ENCODE measurements around the gene CLK1. TPM values are rescaled to one million over a fixed set of nuclear protein-coding genes. Genes with fewer than 3 reads are reported as not detected.

CLK1 gene
- total and polyA plus RNA-seq, 2 of the 13 experiments (the other 11 are each of a cell fraction or from before 2014, with no cell fraction given), result 66.6 to 101 TPM

GRCh38 chr2:200811333-200812121 is 52.9 kb downstream of the CLK1 start, which contains the start of gene BZW1 (continued):
- TF ChIP-seq ZHX2 (IDR thresholded peaks at IDR 0.05; ENCODE audit: low read depth) (0 out of 2 replicates have a peak, but pooled peaks have one; percentile 61), ZHX2 (CRISPR knock-in tag; IDR thresholded peaks at IDR 0.05; ENCODE audit: borderline replicate concordance) (no peak), ZNF333 (CRISPR knock-in tag; IDR thresholded peaks at IDR 0.05; ENCODE audit: borderline replicate concordance) (peak; percentile 96), TFE3 (CRISPR knock-in tag; IDR thresholded peaks at IDR 0.05) (peak; percentile 42; the same call in 1 of the 2 replicates), KMT2B (CRISPR knock-in tag; IDR thresholded peaks at IDR 0.05) (peak; percentile 82), ZNF766 (CRISPR knock-in tag; IDR thresholded peaks at IDR 0.05; ENCODE audit: borderline replicate concordance) (peak; percentile 48), DRAP1 (CRISPR knock-in tag; IDR thresholded peaks at IDR 0.05) (peak; percentile 42; the same call in 1 of the 2 replicates), PCBP2 (optimal IDR thresholded peaks at IDR 0.05; ENCODE audit: low read depth, low read length, poor library complexity, severe bottlenecking) (peak; percentile 51), THRA (CRISPR knock-in tag; IDR thresholded peaks at IDR 0.05; ENCODE audit: borderline replicate concordance) (no peak; the same call in 1 of the 2 replicates), ZNF775 (CRISPR knock-in tag; IDR thresholded peaks at IDR 0.05; ENCODE audit: borderline replicate concordance) (no peak), MIXL1 (CRISPR knock-in tag; IDR thresholded peaks at IDR 0.05) (0 out of 2 replicates have a peak, but pooled peaks have one; percentile 22), AKAP8 (CRISPR knock-in tag; IDR thresholded peaks at IDR 0.05) (no peak), ZNF792 (CRISPR knock-in tag; IDR thresholded peaks at IDR 0.05) (peak; percentile 61), CREB3 (CRISPR knock-in tag; IDR thresholded peaks at IDR 0.05) (0 out of 2 replicates have a peak, but pooled peaks have one; percentile 34), ZMAT3 (CRISPR knock-in tag; conservative IDR thresholded peaks at IDR 0.05) (no peak; the same call in 1 of the 2 replicates), ZNF101 (CRISPR knock-in tag; IDR thresholded peaks at IDR 0.05; ENCODE audit: borderline replicate concordance, low read depth) (no peak)
